Renal pelvis (tissue), 4 donors: ENCODE data around the gene SFXN5. TPM values are rescaled to one million over a fixed set of nuclear protein-coding genes. Genes with fewer than 3 reads are reported as not detected.

ENCODE experiments used
- DNase-seq: peaks from one replicate; pipeline ENCODE4 v3.0.0-alpha.2; 2013
- polyA plus RNA-seq, 3 donors: library from polyadenylated mRNA; unstranded; fragments of 120-200 nt; gene quantifications; one replicate each; pipeline ENCODE4 v1.2.1, GENCODE V29; 2013; ENCODE audit not compliant: insufficient read length in 3 of 3

The SFXN5 gene
- polyA plus RNA-seq, 3 donors, result 28.8 to 32.8 (median 30.1) TPM

GRCh38 chr2:72981536-72981935 is 90.0 kb downstream of the SFXN5 start:
- DNase-seq, result no peak

GRCh38 chr2:72980535-72981217 is 90.8 kb downstream of the SFXN5 start:
- DNase-seq, result no peak

- no peak for DNase-seq
Observed at GRCh38 chr2:72979896-72980295, 91.6 kb downstream of the SFXN5 start.

GRCh38 chr2:72975017-72975416 is 96.5 kb downstream of the SFXN5 start:
- no peak for DNase-seq

- no peak for DNase-seq
Observed at GRCh38 chr2:72974436-72974754, 97.1 kb downstream of the SFXN5 start.

GRCh38 chr2:72973566-72974435 is 97.7 kb downstream of the SFXN5 start:
- no peak for DNase-seq

GRCh38 chr2:72973137-72973535 is 98.4 kb downstream of the SFXN5 start:
- no peak for DNase-seq

- no peak for DNase-seq
Observed at GRCh38 chr2:72972352-72973136, 99.0 kb downstream of the SFXN5 start.

GRCh38 chr2:72971036-72971435 is 100.5 kb downstream of the SFXN5 start:
- DNase-seq, result no peak

- DNase-seq, result no peak
Observed at GRCh38 chr2:72969706-72970105, 101.8 kb downstream of the SFXN5 start.

GRCh38 chr2:72968286-72968685 is 103.2 kb downstream of the SFXN5 start:
- DNase-seq, result no peak

GRCh38 chr2:72965770-72966450 is 105.6 kb downstream of the SFXN5 start:
- DNase-seq, result no peak

GRCh38 chr2:72965016-72965415 is 106.5 kb downstream of the SFXN5 start:
- DNase-seq, result no peak

GRCh38 chr2:72964146-72964525 is 107.4 kb downstream of the SFXN5 start:
- no peak for DNase-seq

- peak; percentile 33 for DNase-seq
Observed at GRCh38 chr2:72963423-72964145, 107.9 kb downstream of the SFXN5 start.

GRCh38 chr2:72962911-72963310 is 108.6 kb downstream of the SFXN5 start:
- DNase-seq, result no peak

- DNase-seq, result no peak
Observed at GRCh38 chr2:72961853-72962468, 109.6 kb downstream of the SFXN5 start.

- DNase-seq, result no peak
Observed at GRCh38 chr2:72961036-72961720, 110.3 kb downstream of the SFXN5 start.

- DNase-seq, result no peak
Observed at GRCh38 chr2:72959995-72960981, 111.2 kb downstream of the SFXN5 start.
